Left lung (tissue), 10 donors: ENCODE measurements around the gene TBXA2R. TPM values are rescaled to one million over a fixed set of nuclear protein-coding genes. Genes with fewer than 3 reads are reported as not detected.

Experiments used
- ATAC-seq: fragments of 200-7000 bp; cut with Tn5 transposase; one replicate; pipeline ENCODE4 v1.9.1; 2020; ENCODE audit warnings: moderate library complexity
- DNase-seq, 4 donors: peaks; one replicate each; pipeline ENCODE4 v3.0.0-alpha.2; 2013 to 2020
- H3K27ac ChIP-seq, 2 donors: fragments of 200-600 bp; sonication (generic) in 1 of 2; one replicate each; pipeline versions ENCODE4 v1.5.0 to v1.8.0; 2020 to 2021
- H3K27me3 ChIP-seq, 2 donors: fragments of 200-600 bp; sonication (generic) in 1 of 2; one replicate each; pipeline versions ENCODE4 v1.5.0 to v1.8.0; 2020 to 2021
- H3K36me3 ChIP-seq, 2 donors: fragments of 200-600 bp; sonication (generic) in 1 of 2; one replicate each; pipeline versions ENCODE4 v1.5.0 to v1.8.0; 2020 to 2021
- H3K4me1 ChIP-seq, 2 donors: fragments of 200-600 bp; one replicate each; pipeline ENCODE4 v1.8.0; 2021
- H3K4me3 ChIP-seq, 2 donors: fragments of 200-600 bp; sonication (generic) in 1 of 2; one replicate each; pipeline versions ENCODE4 v1.5.0 to v1.8.0; 2020 to 2021; ENCODE audit warnings: mild to moderate bottlenecking in 1 of 2
- H3K9me3 ChIP-seq, 2 donors: fragments of 200-600 bp; sonication (generic) in 1 of 2; one replicate each; pipeline versions ENCODE4 v1.5.0 to v1.8.0; 2020 to 2021
- CTCF ChIP-seq, 2 donors: fragments of 200-600 bp; sonication (generic) in 1 of 2; IDR thresholded peaks; one replicate each; pipeline versions ENCODE4 v1.5.0 to v1.8.0; 2021; ENCODE audit warnings: antibody characterized with exemption in 2 of 2
- intact Hi-C, 2 donors: fragments of 100-400 bp; cut with DNase I; formaldehyde crosslinking; loops; one replicate each; pipeline versions ENCODE4 v1.11.2 to v1.14.2; 2022
- polyA plus RNA-seq, 6 donors: library from polyadenylated mRNA; unstranded; fragments of 120-200 nt; gene quantifications; one replicate each; pipeline ENCODE4 v1.2.1, GENCODE V29; 2013; ENCODE audit not compliant: insufficient read length in 6 of 6
- total RNA-seq, 2 donors: library from RNA; stranded (reverse); fragmentation: NEBNext Ultra II Directional; extraction: Animal tissue kit (Norgen Biotek cat#: 25700); gene quantifications; one replicate each; pipeline ENCODE4 v1.2.1, GENCODE V29; 2021
- donor health status: DM: no; HTN: yes; CAD: no.
- donor health status: DM: no; HTN: no; CAD: no.

The TBXA2R gene
- total and polyA plus RNA-seq, 8 donors: 1.8 to 7.9 (median 3.6) TPM

- DNase-seq (peak in 1 of 4 donors; percentile 69), ATAC-seq (no peak)
- Histone ChIP-seq H3K4me3 (no peak overlapping the region), H3K36me3 (peaks cover 0 to 79% of the 10 kb centered on the region in 2 donors), H3K27ac (no peak overlapping the region), H3K27me3 (no peaks in the 10 kb centered on the region), H3K9me3 (no peaks in the 10 kb centered on the region), H3K4me1 (peaks cover 0 to 19% of the 10 kb centered on the region in 2 donors)
- intact Hi-C loops: loop anchor here in 1 of 2 donors (10.0 kb wide), 1 partner anchor 74 kb away; no protein-coding TSS in a partner anchor
- peak in 1 of 2 donors; percentile 38 for TF ChIP-seq CTCF (IDR thresholded peaks at IDR 0.05)
Observed at GRCh38 chr19:3618811-3619630, 12.3 kb upstream of the TBXA2R start.

- intact Hi-C loops: loop anchor here in 1 of 2 donors (10.0 kb wide), 1 partner anchor 73 kb away; no protein-coding TSS in a partner anchor
- DNase-seq (peak; percentile 38 to 90 (median 77)), ATAC-seq (peak; percentile 92)
- no peaks in the 10 kb centered on the region for H3K27me3 ChIP-seq
- no peak overlapping the region for H3K27ac ChIP-seq
- peaks cover 0 to 76% of the 10 kb centered on the region in 2 donors for H3K36me3 ChIP-seq
- H3K4me1 ChIP-seq: peaks cover 5 to 21% of the 10 kb centered on the region in 2 donors
- no peaks in the 10 kb centered on the region for H3K9me3 ChIP-seq
- no peak overlapping the region for H3K4me3 ChIP-seq
- peak; percentile 89 to 92 for TF ChIP-seq CTCF (IDR thresholded peaks at IDR 0.05)
Observed at GRCh38 chr19:3618144-3618810, 11.6 kb upstream of the TBXA2R start.

GRCh38 chr19:3617463-3617862, 10.8 kb upstream of the TBXA2R start:
- DNase-seq (peak in 1 of 4 donors; percentile 70), ATAC-seq (no peak)
- Histone ChIP-seq H3K27ac (no peak overlapping the region), H3K9me3 (no peaks in the 10 kb centered on the region), H3K4me1 (peaks cover 5 to 21% of the 10 kb centered on the region in 2 donors), H3K27me3 (no peaks in the 10 kb centered on the region), H3K4me3 (no peak overlapping the region), H3K36me3 (peaks cover 0 to 76% of the 10 kb centered on the region in 2 donors)
- intact Hi-C loops: loop anchor here in 1 of 2 donors (10.0 kb wide), 1 partner anchor 73 kb away; no protein-coding TSS in a partner anchor
- TF ChIP-seq CTCF (IDR thresholded peaks at IDR 0.05): no peak

- H3K27me3 ChIP-seq: no peaks in the 10 kb centered on the region
- no peak overlapping the region for H3K27ac ChIP-seq
- peaks cover 0 to 76% of the 10 kb centered on the region in 2 donors for H3K36me3 ChIP-seq
- no peaks in the 10 kb centered on the region for H3K9me3 ChIP-seq
- DNase-seq (peak in 1 of 4 donors; percentile 57), ATAC-seq (no peak)
- intact Hi-C loops: loop anchor here in 1 of 2 donors (10.0 kb wide), 1 partner anchor 71 kb away; no protein-coding TSS in a partner anchor
- peaks cover 5 to 21% of the 10 kb centered on the region in 2 donors for H3K4me1 ChIP-seq
- no peak overlapping the region for H3K4me3 ChIP-seq
- TF ChIP-seq CTCF (IDR thresholded peaks at IDR 0.05): no peak
Observed at GRCh38 chr19:3615524-3616135, 9.0 kb upstream of the TBXA2R start.
